Mesenteric fat pad (tissue), 1 donor: ENCODE results near the gene ANKHD1. TPM values are rescaled to one million over a fixed set of nuclear protein-coding genes. Genes with fewer than 3 reads are reported as not detected.

Experiments
- DNase-seq: peaks from one replicate; pipeline ENCODE4 v3.0.0-alpha.2; 2020; ENCODE audit warnings: low spot score
- long read RNA-seq: library from polyadenylated mRNA; unstranded; transcript quantifications from one replicate; pipeline ENCODE4 v2.0.0, GENCODE V29; 2020
- total RNA-seq: library from RNA; stranded (reverse); fragmentation: NEBNext Ultra II Directional; extraction: Animal tissue kit (Norgen Biotek cat#: 25700); gene quantifications from one replicate; pipeline ENCODE4 v1.2.1, GENCODE V29; 2021
- donor health status: DM: yes; HTN: yes; CAD: no.

ANKHD1 gene
- 90.5 TPM for total RNA-seq
- long read RNA-seq, partial matches to known transcripts = 33 of 50 reads
- long read RNA-seq, other reads (novel, unspliced or antisense) = 11 of 50 reads

- peak; percentile 98 for DNase-seq
Observed at GRCh38 chr5:140401362-140402257, at the start of gene ANKHD1. TSS of gene ANKHD1 (plus strand) at chr5:140401833. CDS start at chr5:140401968, 135 bp downstream.

- no peak for DNase-seq
Observed at GRCh38 chr5:140355546-140355945, 46.1 kb upstream of the ANKHD1 start.

GRCh38 chr5:140356853-140357725, 44.5 kb upstream of the ANKHD1 start:
- no peak for DNase-seq

- DNase-seq = peak; percentile 92
Observed at GRCh38 chr5:140357726-140358093, 43.9 kb upstream of the ANKHD1 start.

GRCh38 chr5:140358738-140359310, 42.8 kb upstream of the ANKHD1 start:
- no peak for DNase-seq

- DNase-seq = peak; percentile 87
Observed at GRCh38 chr5:140360101-140360500, 41.5 kb upstream of the ANKHD1 start, which contains the start of gene SLC4A9. TSS of gene SLC4A9 (plus strand) at chr5:140360194. CDS start at chr5:140360237, 43 bp downstream.

- DNase-seq = peak; percentile 80
Observed at GRCh38 chr5:140360681-140361479, 40.8 kb upstream of the ANKHD1 start.

GRCh38 chr5:140361901-140362300, 39.7 kb upstream of the ANKHD1 start:
- DNase-seq = peak; percentile 67

- peak; percentile 55 for DNase-seq
Observed at GRCh38 chr5:140362311-140362710, 39.3 kb upstream of the ANKHD1 start.

- peak; percentile 94 for DNase-seq
Observed at GRCh38 chr5:140362875-140363630, 38.6 kb upstream of the ANKHD1 start.

- peak; percentile 62 for DNase-seq
Observed at GRCh38 chr5:140363631-140364471, 37.8 kb upstream of the ANKHD1 start.

GRCh38 chr5:140364472-140364765, 37.2 kb upstream of the ANKHD1 start:
- DNase-seq = peak; percentile 55

- DNase-seq = no peak
Observed at GRCh38 chr5:140365282-140365681, 36.4 kb upstream of the ANKHD1 start.

GRCh38 chr5:140365941-140366340, 35.7 kb upstream of the ANKHD1 start:
- peak; percentile 33 for DNase-seq

GRCh38 chr5:140366589-140367255, 34.9 kb upstream of the ANKHD1 start:
- peak; percentile 69 for DNase-seq

GRCh38 chr5:140367256-140368013, 34.2 kb upstream of the ANKHD1 start:
- peak; percentile 79 for DNase-seq

GRCh38 chr5:140371356-140372151, 30.1 kb upstream of the ANKHD1 start:
- peak; percentile 53 for DNase-seq
